Aorta (tissue), 5 donors: ENCODE measurements around the gene CPE. TPM values are rescaled to one million over a fixed set of nuclear protein-coding genes. Genes with fewer than 3 reads are reported as not detected.

Source experiments
- ATAC-seq: fragments of 200-7000 bp; cut with Tn5 transposase; one replicate; pipeline ENCODE4 v1.9.1; 2022; ENCODE audit warnings: moderate library complexity; ENCODE audit not compliant: low FRiP score
- DNase-seq, 2 donors: peaks; one replicate each; pipeline ENCODE4 v3.0.0-alpha.2; 2020
- H3K27ac ChIP-seq, 2 donors: one replicate each; pipeline ENCODE4 v1.5.1; 2013; ENCODE audit warnings: low read length in 2 of 2, mild to moderate bottlenecking in 2 of 2, moderate library complexity in 2 of 2, control low read depth in 1 of 2, inconsistent platforms in 1 of 2, low read depth in 1 of 2
- H3K27me3 ChIP-seq, 2 donors: one replicate each; pipeline ENCODE4 v1.6.1; 2013; ENCODE audit warnings: control low read depth in 1 of 2, low read length in 1 of 2, mild to moderate bottlenecking in 1 of 2, moderate library complexity in 1 of 2; ENCODE audit not compliant: insufficient read depth in 2 of 2, control insufficient read depth in 1 of 2
- H3K36me3 ChIP-seq, 2 donors: one replicate each; pipeline ENCODE4 v1.6.1; 2013; ENCODE audit warnings: control low read depth in 1 of 2, low read length in 1 of 2, mild to moderate bottlenecking in 1 of 2; ENCODE audit not compliant: insufficient read depth in 2 of 2, control insufficient read depth in 1 of 2
- H3K4me1 ChIP-seq, 2 donors: one replicate each; pipeline ENCODE4 v1.6.1; 2013; ENCODE audit warnings: low read length in 2 of 2, control low read depth in 1 of 2, mild to moderate bottlenecking in 1 of 2, moderate library complexity in 1 of 2; ENCODE audit not compliant: insufficient read depth in 2 of 2, control insufficient read depth in 1 of 2
- H3K4me3 ChIP-seq, 2 donors: one replicate each; pipeline ENCODE4 v1.5.1; 2013; ENCODE audit warnings: low read length in 2 of 2, control low read depth in 1 of 2, mild to moderate bottlenecking in 1 of 2
- H3K9me3 ChIP-seq: one replicate; pipeline ENCODE4 v1.6.1; 2013; ENCODE audit warnings: mild to moderate bottlenecking, low read length; ENCODE audit not compliant: control insufficient read depth
- whole genome bisulfite sequencing, 2 donors: extraction: QIAGEN DNeasy Blood & Tissue Kit; methylation state at CpG; one replicate each; pipeline ENCODE4 v1.1.7; 2013; 5-methylcytosine and 5-hydroxymethylcytosine counted together
- intact Hi-C, 2 donors: fragments of 100-400 bp; cut with DNase I; formaldehyde crosslinking; loops; one replicate each; pipeline versions ENCODE4 v1.14.2 to v1.15.0; 2022
- polyA plus RNA-seq, 2 donors: library from polyadenylated mRNA; stranded (reverse); fragments of 200-250 nt; gene quantifications; one replicate each; pipeline ENCODE4 v1.2.3, GENCODE V29; 2013
- total RNA-seq, 2 donors: library from RNA; stranded (reverse); fragmentation: NEBNext Ultra II Directional; extraction: Animal tissue kit (Norgen Biotek cat#: 25700); gene quantifications; one replicate each; pipeline ENCODE4 v1.2.1, GENCODE V29; 2021
- donor health status: healthy with polysubstance abuse.
- donor health status: Bipolar disorder and iron deficiency.
- donor health status: DM: no; HTN: no; CAD: no.
- donor health status: DM: no; HTN: no; CAD: no.
- donor health status: DM: yes; HTN: yes; CAD: no.

The CPE gene
- total and polyA plus RNA-seq, 4 donors: 256 to 443 (median 352) TPM

DNA sequence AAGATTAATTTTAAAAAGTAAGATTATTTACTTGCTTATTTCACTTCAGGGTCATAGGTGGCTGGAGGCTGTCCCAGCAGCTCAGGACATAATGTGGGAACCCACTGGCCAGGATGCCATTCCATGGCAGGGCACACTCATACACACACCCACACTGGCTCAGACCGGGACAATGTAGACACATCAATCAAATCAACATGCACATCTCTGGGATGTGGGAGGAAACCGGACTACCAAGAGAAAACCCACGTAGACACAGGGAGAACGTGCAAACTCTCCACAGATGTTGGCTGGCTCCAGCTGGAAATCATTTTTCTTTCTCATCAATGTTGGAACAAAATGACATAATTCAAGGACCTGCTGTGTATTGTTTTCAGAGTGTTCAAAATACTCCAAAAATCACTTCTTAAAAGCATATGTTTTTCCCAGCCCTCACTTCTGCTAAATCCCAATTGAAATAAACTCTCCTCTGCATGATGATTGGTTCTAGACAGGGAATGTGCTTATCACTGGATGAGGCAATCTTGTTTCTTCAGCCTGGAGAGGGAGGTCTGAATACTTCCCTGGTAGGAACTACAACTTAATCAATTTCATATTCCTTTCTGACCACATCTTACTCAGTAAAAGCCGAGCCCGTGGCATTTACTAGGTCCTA is 18.6 kb upstream of the CPE start:
- Histone ChIP-seq H3K27me3 (no peaks in the 10 kb centered on the region), H3K9me3 (no peaks in the 10 kb centered on the region), H3K27ac (no peak overlapping the region), H3K4me3 (no peak overlapping the region), H3K36me3 (no peaks in the 10 kb centered on the region), H3K4me1 (no peaks in the 10 kb centered on the region)
- DNase-seq (no peak), ATAC-seq (no peak)
- WGBS, 2 donors: 61 to 74% methylated on average over 6 of the region's 6 CpGs
- intact Hi-C loops: no loop called here

DNA sequence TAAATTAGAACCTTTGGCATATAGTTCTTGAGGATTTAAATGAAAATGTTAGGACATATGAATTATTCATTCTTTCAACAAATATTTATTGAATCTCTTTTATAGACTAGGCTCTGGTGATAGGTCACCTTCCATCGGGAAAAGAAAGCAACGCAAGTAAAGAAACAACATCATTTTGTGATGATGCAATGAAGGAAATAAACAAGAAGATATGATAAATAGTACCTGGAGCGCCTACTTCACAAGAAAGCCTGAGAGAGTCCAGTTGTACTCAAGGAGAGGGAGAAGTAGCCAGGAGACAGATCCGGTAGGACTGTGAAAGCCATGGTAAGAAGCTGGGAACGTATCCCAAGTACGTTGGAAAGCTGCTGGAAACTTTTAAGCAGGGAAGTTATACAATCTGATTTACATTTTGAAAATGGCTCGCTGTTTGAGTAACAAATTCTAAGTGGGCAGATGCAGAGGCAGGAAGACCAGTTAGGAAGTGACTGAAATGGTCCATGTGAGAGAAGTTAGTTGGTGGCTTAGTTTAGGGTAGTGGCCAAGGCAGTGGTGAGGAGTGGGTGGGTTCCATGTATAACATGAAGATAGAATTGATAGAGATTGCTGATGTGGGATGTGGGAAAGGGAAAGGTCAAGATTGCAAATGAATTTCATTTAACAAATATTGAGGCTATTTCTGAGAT is 17.7 kb upstream of the CPE start:
- ATAC-seq: no peak
- intact Hi-C loops: no loop called here
- 82 to 89% methylated on average over 7 of the region's 7 CpGs for whole genome bisulfite sequencing, 2 donors

DNA sequence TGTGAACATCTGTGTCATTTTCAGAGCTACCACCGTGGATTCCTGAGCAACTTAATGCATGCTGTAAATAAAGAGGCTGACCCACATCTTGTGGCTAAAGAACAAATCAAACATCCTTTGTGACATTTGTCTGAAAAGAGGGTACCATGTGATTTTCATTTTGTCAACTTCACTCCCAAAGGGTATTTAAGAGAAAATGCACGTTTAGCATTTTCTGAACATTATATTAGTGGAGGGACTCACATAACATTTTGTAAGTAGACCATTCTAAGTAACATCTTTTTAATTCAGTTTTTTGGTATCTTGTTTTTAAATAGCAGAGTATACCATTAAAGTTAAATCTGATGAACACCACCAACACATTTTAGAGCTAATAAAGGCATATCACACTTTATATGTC is 17.0 kb upstream of the CPE start:
- no peaks in the 10 kb centered on the region for H3K27me3 ChIP-seq
- no peak overlapping the region for H3K4me3 ChIP-seq
- H3K9me3 ChIP-seq: no peaks in the 10 kb centered on the region
- intact Hi-C loops: no loop called here
- DNase-seq (no peak), ATAC-seq (no peak)
- no peaks in the 10 kb centered on the region for H3K4me1 ChIP-seq
- no peaks in the 10 kb centered on the region for H3K36me3 ChIP-seq
- 89 to 90% methylated on average over 2 of the region's 2 CpGs for WGBS, 2 donors
- H3K27ac ChIP-seq: no peak overlapping the region

More for the DNA sequence above, 17.7 kb upstream of the CPE start:
- H3K4me1 ChIP-seq: no peaks in the 10 kb centered on the region
- no peak overlapping the region for H3K27ac ChIP-seq
- no peak for DNase-seq
- H3K4me3 ChIP-seq: no peak overlapping the region
- H3K27me3 ChIP-seq: no peaks in the 10 kb centered on the region
- H3K36me3 ChIP-seq: no peaks in the 10 kb centered on the region
- H3K9me3 ChIP-seq: no peaks in the 10 kb centered on the region

DNA sequence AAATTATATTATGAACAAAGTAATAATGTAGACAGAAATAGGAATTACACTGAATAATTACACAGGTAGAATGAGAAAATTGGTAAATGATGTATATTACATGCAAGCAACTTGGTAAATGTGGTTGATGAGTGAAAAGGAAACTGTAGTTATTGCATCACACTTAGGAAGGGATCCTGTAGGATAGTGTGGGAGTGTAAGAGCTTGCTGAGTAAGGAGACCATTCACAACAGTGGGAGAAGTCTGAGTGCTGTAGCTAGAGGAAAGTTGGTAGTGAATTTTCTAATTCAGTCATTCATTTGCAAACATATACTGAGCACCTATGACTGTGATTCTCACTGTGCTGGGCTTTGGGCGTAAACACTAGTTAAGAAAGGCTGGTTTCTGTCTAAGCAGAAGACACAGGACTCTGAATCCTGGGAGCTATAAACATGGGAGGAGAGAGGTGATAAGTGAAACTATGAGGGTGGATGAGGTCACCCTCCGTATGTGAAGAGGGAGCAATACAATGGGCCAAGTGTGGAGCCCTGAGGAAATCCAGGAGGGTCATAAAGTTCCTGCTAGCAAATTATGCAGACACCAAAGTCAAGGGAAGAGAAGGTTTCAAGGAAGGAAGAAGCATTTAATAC is 14.2 kb upstream of the CPE start:
- H3K27me3 ChIP-seq: no peaks in the 10 kb centered on the region
- intact Hi-C loops: no loop called here
- no peak overlapping the region for H3K4me3 ChIP-seq
- no peak for DNase-seq
- no peak for ATAC-seq
- no peak overlapping the region for H3K27ac ChIP-seq
- WGBS, 2 donors: 74 to 77% methylated on average over 2 of the region's 2 CpGs
- no peaks in the 10 kb centered on the region for H3K4me1 ChIP-seq
- H3K36me3 ChIP-seq: no peaks in the 10 kb centered on the region
- no peaks in the 10 kb centered on the region for H3K9me3 ChIP-seq

DNA sequence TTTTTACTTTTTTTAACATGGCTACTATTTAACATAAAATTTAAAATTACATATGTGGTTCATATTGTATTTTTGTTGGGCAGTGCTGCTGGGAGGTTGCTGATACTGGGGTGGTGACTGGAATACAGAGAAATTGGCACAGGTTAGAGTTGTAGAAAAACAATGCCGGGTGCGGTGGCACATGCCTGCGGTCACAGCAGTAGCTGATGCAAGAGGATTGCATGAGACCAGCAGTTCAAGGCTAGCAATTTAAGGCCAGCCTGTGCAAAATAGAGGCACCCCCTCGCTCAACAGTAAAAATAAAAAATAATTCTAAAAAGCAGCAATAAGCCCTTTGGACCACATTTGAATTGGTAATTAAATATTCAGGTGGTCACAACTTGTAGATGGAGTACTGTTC is 11.8 kb upstream of the CPE start:
- Histone ChIP-seq H3K27me3 (no peaks in the 10 kb centered on the region), H3K9me3 (no peaks in the 10 kb centered on the region), H3K27ac (no peak overlapping the region), H3K4me1 (no peaks in the 10 kb centered on the region), H3K36me3 (no peaks in the 10 kb centered on the region), H3K4me3 (no peak overlapping the region)
- WGBS, 2 donors: 52 to 69% methylated on average over 4 of the region's 4 CpGs
- intact Hi-C loops: no loop called here
- no peak for ATAC-seq
- no peak for DNase-seq

DNA sequence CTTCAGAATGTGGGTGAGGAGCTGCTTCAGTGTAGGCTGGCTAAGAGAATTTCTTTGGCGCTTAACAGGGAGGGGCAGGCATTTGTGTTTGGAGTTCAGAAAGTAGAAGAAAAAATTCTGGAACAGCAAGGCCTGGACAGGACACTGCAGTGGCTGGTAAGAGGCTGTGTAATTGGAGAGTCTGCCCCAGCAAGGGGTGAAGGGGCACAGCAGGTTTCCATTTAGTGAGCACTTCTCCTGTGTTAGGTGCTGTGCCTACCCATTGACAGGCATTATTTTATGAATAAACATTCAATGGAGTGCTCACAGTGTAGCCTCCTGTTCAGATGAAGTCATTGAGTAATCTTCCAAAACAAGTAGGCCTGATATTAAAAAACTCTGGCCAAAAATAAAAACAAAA is 10.7 kb upstream of the CPE start:
- 92 to 100% methylated on average over 1 of the region's 1 CpG for WGBS, 2 donors
- Histone ChIP-seq H3K27ac (no peak overlapping the region), H3K4me3 (no peak overlapping the region), H3K36me3 (no peaks in the 10 kb centered on the region), H3K27me3 (no peaks in the 10 kb centered on the region), H3K4me1 (no peaks in the 10 kb centered on the region), H3K9me3 (no peaks in the 10 kb centered on the region)
- DNase-seq: no peak
- ATAC-seq: no peak
- intact Hi-C loops: no loop called here

DNA sequence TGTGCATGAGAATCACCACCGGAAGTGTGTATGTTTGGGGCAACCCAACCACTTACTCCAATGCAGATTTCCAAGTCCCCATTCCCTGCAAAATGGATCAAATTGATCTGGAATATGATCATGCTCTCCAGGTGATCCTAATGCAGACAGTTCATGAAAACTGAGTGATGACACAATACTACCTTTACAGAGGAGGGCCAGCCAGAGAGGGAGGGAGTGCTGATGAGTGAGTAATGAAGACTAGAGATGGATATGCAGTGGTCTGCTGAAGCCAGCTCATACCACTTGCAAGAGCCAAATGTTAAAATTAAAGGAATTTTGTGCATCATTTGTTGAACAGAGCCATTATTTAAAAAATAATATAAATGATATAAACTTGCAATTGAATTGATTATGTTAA is 10.2 kb upstream of the CPE start:
- DNase-seq (no peak), ATAC-seq (no peak)
- Histone ChIP-seq H3K9me3 (no peaks in the 10 kb centered on the region), H3K27me3 (no peaks in the 10 kb centered on the region), H3K27ac (no peak overlapping the region), H3K36me3 (no peaks in the 10 kb centered on the region), H3K4me3 (no peak overlapping the region), H3K4me1 (no peaks in the 10 kb centered on the region)
- WGBS, 2 donors: 95 to 100% methylated on average over 1 of the region's 1 CpG
- intact Hi-C loops: no loop called here

DNA sequence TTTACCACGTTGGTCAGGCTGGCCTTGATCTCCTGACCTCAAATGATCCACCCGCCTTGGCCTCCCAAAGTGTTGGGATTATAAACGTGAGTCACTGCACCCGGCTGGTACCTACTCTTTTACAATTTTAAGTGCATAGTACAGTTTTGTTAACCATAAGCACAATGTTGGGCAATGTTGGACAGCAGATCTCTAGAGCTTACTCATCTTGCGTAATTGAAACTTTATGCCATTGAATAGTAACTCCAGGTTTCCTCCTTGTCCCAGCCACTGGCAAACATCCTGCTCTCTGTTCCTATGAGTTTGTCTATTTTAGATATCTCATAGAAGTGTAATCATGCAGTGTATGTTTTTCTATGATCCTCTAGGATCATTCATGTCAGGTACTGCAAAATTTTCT is 9.3 kb upstream of the CPE start:
- intact Hi-C loops: no loop called here
- ATAC-seq: no peak

DNA sequence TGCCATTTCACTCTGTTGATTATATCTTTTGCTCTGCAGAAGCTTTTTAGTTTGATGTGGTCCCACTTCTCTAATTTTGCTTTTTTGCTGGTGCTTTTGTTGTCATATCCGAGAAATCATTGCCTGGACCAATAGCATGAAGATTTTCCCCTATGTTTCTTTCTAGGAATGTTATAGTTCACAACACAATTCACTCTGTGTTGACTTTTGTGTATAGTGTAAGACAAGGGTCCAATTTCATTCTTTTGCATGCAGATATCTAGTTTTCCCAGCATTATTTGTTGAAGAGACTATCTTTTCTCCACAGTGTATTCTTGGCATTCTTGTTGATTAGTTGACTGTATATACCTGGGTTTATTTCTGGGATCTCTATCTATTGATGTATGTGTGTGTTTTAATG is 8.3 kb upstream of the CPE start:
- WGBS, 2 donors: 93 to 100% methylated on average over 1 of the region's 1 CpG
- intact Hi-C loops: no loop called here
- Histone ChIP-seq H3K4me1 (no peaks in the 10 kb centered on the region), H3K27me3 (no peaks in the 10 kb centered on the region), H3K9me3 (peaks cover 3% of the 10 kb centered on the region), H3K36me3 (no peaks in the 10 kb centered on the region), H3K4me3 (no peak overlapping the region), H3K27ac (no peak overlapping the region)
- ATAC-seq (no peak), DNase-seq (no peak)

More for the DNA sequence above, 9.3 kb upstream of the CPE start:
- WGBS, 2 donors: 73 to 87% methylated on average over 5 of the region's 5 CpGs
- H3K36me3 ChIP-seq: no peaks in the 10 kb centered on the region
- DNase-seq: no peak
- H3K4me3 ChIP-seq: no peak overlapping the region
- no peaks in the 10 kb centered on the region for H3K4me1 ChIP-seq
- H3K27ac ChIP-seq: no peak overlapping the region
- H3K27me3 ChIP-seq: no peaks in the 10 kb centered on the region
- H3K9me3 ChIP-seq: no peaks in the 10 kb centered on the region
